ENCODE data around the gene GMDS.

GMDS gene

DNA sequence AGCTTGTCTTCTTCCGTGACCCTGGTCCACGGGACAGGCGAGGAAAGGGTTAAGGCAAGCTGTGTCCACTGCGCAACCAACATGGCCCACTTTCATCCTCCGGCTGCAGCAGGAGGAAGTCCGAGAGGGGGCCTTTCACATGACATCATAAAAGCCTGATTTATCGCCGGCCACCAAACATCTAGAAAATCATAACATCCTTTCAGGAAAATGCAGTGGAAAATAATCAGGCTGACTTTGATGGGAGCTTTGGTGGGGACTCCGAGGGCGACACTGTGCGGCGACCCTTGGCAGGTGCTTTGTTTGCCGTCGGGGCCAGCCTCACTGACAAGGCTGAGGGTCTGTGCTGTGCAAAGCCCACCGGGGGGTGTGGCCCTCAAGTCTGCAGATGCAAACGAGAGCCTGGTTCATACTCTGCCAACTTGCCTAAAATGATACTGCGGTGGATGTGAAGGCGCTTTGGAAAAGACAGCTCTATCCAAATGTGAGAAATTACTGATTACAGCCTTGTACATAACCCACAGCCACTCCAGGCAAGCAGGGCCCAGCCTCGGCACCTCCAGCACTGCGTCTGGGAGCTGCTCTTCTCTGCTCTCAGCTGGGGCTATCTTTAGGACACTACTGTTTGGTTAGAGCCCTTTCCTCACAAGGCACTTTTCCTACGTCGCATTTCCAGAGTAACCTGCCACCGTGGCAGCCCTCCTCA lies 609.9 kb downstream of the GMDS start:
- H2AFZ ChIP-seq (ENCODE audit: low read depth, low read length) = no peak overlapping the region
- DNase-seq = no peak
- no peak overlapping the region for H3K4ac ChIP-seq (ENCODE audit: low read depth in 1 of 2, low read length in 2 of 2)
- peaks cover 18% of the 10 kb centered on the region for H3K4me1 ChIP-seq (ENCODE audit: control insufficient read depth, insufficient read depth, low read depth, low read length)
- no peak overlapping the region for H4K91ac ChIP-seq (ENCODE audit: low read length)
- no peaks in the 10 kb centered on the region for H3K9me3 ChIP-seq (ENCODE audit: control insufficient read depth, low read length)
- no peak overlapping the region for H2BK15ac ChIP-seq (ENCODE audit: low read depth, poor library complexity, severe bottlenecking)
- no peak overlapping the region for H3K14ac ChIP-seq (ENCODE audit: low read length in 2 of 2)
- no peaks in the 10 kb centered on the region for H3K27me3 ChIP-seq (ENCODE audit: control insufficient read depth in 1 of 2, insufficient read depth in 1 of 2, low read length in 2 of 2)
- no peak overlapping the region for H2BK5ac ChIP-seq (ENCODE audit: low read depth, low read length, poor library complexity, severe bottlenecking)
- no peak overlapping the region for H2BK12ac ChIP-seq (ENCODE audit: low read length in 2 of 2)
- no peak overlapping the region for H3K18ac ChIP-seq (ENCODE audit: low read depth in 1 of 2, low read length in 2 of 2)
- H3K27ac ChIP-seq (ENCODE audit: low read length, poor library complexity, severe bottlenecking) = no peak overlapping the region
- no peak overlapping the region for H3K4me2 ChIP-seq (ENCODE audit: low read length, poor library complexity, severe bottlenecking)
- H4K8ac ChIP-seq (ENCODE audit: low read length) = no peak overlapping the region
- no peak overlapping the region for H3K23ac ChIP-seq (ENCODE audit: low read length in 2 of 2)
- 83% methylated on average over 20 of the region's 23 CpGs for WGBS
- H2BK120ac ChIP-seq (ENCODE audit: low read depth, low read length) = no peak overlapping the region
- no peaks in the 10 kb centered on the region for H3K79me1 ChIP-seq (replicated peaks; ENCODE audit: low read length, poor library complexity, severe bottlenecking)
- no peak overlapping the region for H3K4me3 ChIP-seq (ENCODE audit: insufficient read depth in 1 of 2, low read depth in 1 of 2, low read length in 2 of 2)
- H2AK5ac ChIP-seq (ENCODE audit: low read length, severe bottlenecking) = no peak overlapping the region
- H3K9ac ChIP-seq (ENCODE audit: low read length) = no peak overlapping the region
- peaks cover 0 to 9% of the 10 kb centered on the region in 2 experiments for H3K36me3 ChIP-seq (ENCODE audit: control insufficient read depth in 1 of 2, insufficient read depth in 2 of 2, low read depth in 1 of 2, low read length in 2 of 2)

GRCh38 chr6:1634081-1634480 lies 611.3 kb downstream of the GMDS start:
- no peak overlapping the region for H2BK12ac ChIP-seq (ENCODE audit: low read length in 2 of 2)

DNA sequence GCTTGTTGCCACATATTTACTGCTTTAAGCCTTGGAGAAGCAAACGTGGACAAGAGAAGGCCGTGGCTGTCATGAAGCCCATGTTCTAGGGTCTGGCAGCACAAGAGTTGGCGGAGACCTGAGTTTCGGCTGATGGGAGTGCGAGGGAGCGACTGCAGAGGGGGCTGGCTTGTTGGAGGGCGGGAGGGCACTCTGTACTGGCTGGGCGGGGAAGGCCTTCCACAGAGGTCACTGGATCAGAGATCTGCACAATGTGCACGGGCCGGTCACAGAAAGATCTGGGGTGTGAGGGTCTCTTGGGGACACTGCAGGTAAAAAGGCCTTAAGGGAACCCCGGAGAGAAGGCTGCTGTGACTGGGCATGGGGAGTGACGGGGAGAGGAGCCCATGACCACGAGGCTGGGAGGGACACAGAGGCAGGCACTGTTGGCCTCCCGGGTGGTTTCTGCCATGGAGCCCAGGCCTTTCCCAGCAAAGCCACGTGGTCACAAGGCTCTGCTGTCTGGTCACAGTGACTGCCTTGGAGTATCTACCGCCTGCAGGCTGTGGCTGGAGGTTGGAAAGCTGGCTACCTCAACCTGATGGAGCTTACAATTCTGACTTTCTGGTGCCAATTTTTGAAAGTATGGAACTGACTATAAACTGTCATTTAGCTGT lies 611.9 kb downstream of the GMDS start:
- no peak overlapping the region for H4K91ac ChIP-seq (ENCODE audit: low read length)
- H3K23ac ChIP-seq (ENCODE audit: low read length in 2 of 2) = no peak overlapping the region
- H4K8ac ChIP-seq (ENCODE audit: low read length) = no peak overlapping the region
- H3K79me1 ChIP-seq (replicated peaks; ENCODE audit: low read length, poor library complexity, severe bottlenecking) = no peaks in the 10 kb centered on the region
- no peak overlapping the region for H3K4ac ChIP-seq (ENCODE audit: low read depth in 1 of 2, low read length in 2 of 2)
- no peaks in the 10 kb centered on the region for H3K9me3 ChIP-seq (ENCODE audit: control insufficient read depth, low read length)
- H3K27ac ChIP-seq (ENCODE audit: low read length, poor library complexity, severe bottlenecking) = no peak overlapping the region
- no peak overlapping the region for H2BK5ac ChIP-seq (ENCODE audit: low read depth, low read length, poor library complexity, severe bottlenecking)
- no peak overlapping the region for H2BK15ac ChIP-seq (ENCODE audit: low read depth, poor library complexity, severe bottlenecking)
- no peak for DNase-seq
- no peak overlapping the region for H3K4me2 ChIP-seq (ENCODE audit: low read length, poor library complexity, severe bottlenecking)
- no peak overlapping the region for H2AFZ ChIP-seq (ENCODE audit: low read depth, low read length)
- peaks cover 0 to 3% of the 10 kb centered on the region in 2 experiments for H3K27me3 ChIP-seq (ENCODE audit: control insufficient read depth in 1 of 2, insufficient read depth in 1 of 2, low read length in 2 of 2)
- no peak overlapping the region for H2BK120ac ChIP-seq (ENCODE audit: low read depth, low read length)
- H3K36me3 ChIP-seq (ENCODE audit: control insufficient read depth in 1 of 2, insufficient read depth in 2 of 2, low read depth in 1 of 2, low read length in 2 of 2) = no peaks in the 10 kb centered on the region
- H3K9ac ChIP-seq (ENCODE audit: low read length) = no peak overlapping the region
- H2BK12ac ChIP-seq (ENCODE audit: low read length in 2 of 2) = no peak overlapping the region
- no peak overlapping the region for H3K14ac ChIP-seq (ENCODE audit: low read length in 2 of 2)
- H3K4me1 ChIP-seq (ENCODE audit: control insufficient read depth, insufficient read depth, low read depth, low read length) = peaks cover 21% of the 10 kb centered on the region
- H3K4me3 ChIP-seq (ENCODE audit: insufficient read depth in 1 of 2, low read depth in 1 of 2, low read length in 2 of 2) = no peak overlapping the region
- no peak overlapping the region for H2AK5ac ChIP-seq (ENCODE audit: low read length, severe bottlenecking)
- 84% methylated on average over 16 of the region's 16 CpGs for WGBS
- no peak overlapping the region for H3K18ac ChIP-seq (ENCODE audit: low read depth in 1 of 2, low read length in 2 of 2)

More at GRCh38 chr6:1634081-1634480, 611.3 kb downstream of the GMDS start:
- Histone ChIP-seq H2BK120ac (ENCODE audit: low read depth, low read length) (no peak overlapping the region), H3K27me3 (ENCODE audit: control insufficient read depth in 1 of 2, insufficient read depth in 1 of 2, low read length in 2 of 2) (no peaks in the 10 kb centered on the region), H3K23ac (ENCODE audit: low read length in 2 of 2) (no peak overlapping the region), H4K8ac (ENCODE audit: low read length) (no peak overlapping the region), H3K4me3 (ENCODE audit: insufficient read depth in 1 of 2, low read depth in 1 of 2, low read length in 2 of 2) (no peak overlapping the region), H3K4me2 (ENCODE audit: low read length, poor library complexity, severe bottlenecking) (no peak overlapping the region), H3K9ac (ENCODE audit: low read length) (no peak overlapping the region), H3K79me1 (replicated peaks; ENCODE audit: low read length, poor library complexity, severe bottlenecking) (no peaks in the 10 kb centered on the region), H4K91ac (ENCODE audit: low read length) (peak overlapping the region; percentile 16), H3K4ac (ENCODE audit: low read depth in 1 of 2, low read length in 2 of 2) (no peak overlapping the region), H3K36me3 (ENCODE audit: control insufficient read depth in 1 of 2, insufficient read depth in 2 of 2, low read depth in 1 of 2, low read length in 2 of 2) (peaks cover 0 to 3% of the 10 kb centered on the region in 2 experiments), H3K14ac (ENCODE audit: low read length in 2 of 2) (no peak overlapping the region), H2BK15ac (ENCODE audit: low read depth, poor library complexity, severe bottlenecking) (no peak overlapping the region), H3K9me3 (ENCODE audit: control insufficient read depth, low read length) (no peaks in the 10 kb centered on the region), H2BK5ac (ENCODE audit: low read depth, low read length, poor library complexity, severe bottlenecking) (no peak overlapping the region), H2AFZ (ENCODE audit: low read depth, low read length) (no peak overlapping the region), H3K18ac (ENCODE audit: low read depth in 1 of 2, low read length in 2 of 2) (no peak overlapping the region), H3K27ac (ENCODE audit: low read length, poor library complexity, severe bottlenecking) (no peak overlapping the region), H3K4me1 (ENCODE audit: control insufficient read depth, insufficient read depth, low read depth, low read length) (peaks cover 21% of the 10 kb centered on the region), H2AK5ac (ENCODE audit: low read length, severe bottlenecking) (no peak overlapping the region)
- no peak for DNase-seq
- WGBS = 93% methylated on average over 4 of the region's 4 CpGs

DNA sequence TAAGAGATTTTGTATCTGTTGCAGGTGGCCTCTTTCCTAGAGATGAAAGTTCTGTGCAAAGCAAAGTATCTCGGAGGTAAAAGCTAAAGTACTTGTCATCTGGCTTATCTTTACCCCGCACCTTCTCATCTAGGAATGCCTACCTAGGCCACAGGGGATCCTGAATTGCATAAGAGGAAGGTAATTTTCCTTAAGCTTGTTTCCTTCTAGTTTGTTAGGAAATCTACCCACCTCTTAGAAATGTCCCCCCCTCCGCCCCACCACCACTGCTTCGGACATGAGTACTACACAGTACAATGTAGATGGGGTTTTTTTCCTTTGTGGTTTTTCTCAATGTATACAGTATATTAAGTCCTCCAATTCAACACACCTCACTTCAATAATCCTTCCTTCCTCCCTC lies 614.2 kb downstream of the GMDS start:
- DNase-seq = no peak
- Histone ChIP-seq H2BK120ac (ENCODE audit: low read depth, low read length) (no peak overlapping the region), H4K91ac (ENCODE audit: low read length) (no peak overlapping the region), H3K27me3 (ENCODE audit: control insufficient read depth in 1 of 2, insufficient read depth in 1 of 2, low read length in 2 of 2) (peaks cover 14 to 26% of the 10 kb centered on the region in 2 experiments), H3K9ac (ENCODE audit: low read length) (no peak overlapping the region), H3K18ac (ENCODE audit: low read depth in 1 of 2, low read length in 2 of 2) (no peak overlapping the region), H2AFZ (ENCODE audit: low read depth, low read length) (no peak overlapping the region), H2BK12ac (ENCODE audit: low read length in 2 of 2) (no peak overlapping the region), H3K14ac (ENCODE audit: low read length in 2 of 2) (no peak overlapping the region), H3K36me3 (ENCODE audit: control insufficient read depth in 1 of 2, insufficient read depth in 2 of 2, low read depth in 1 of 2, low read length in 2 of 2) (no peaks in the 10 kb centered on the region), H3K9me3 (ENCODE audit: control insufficient read depth, low read length) (no peaks in the 10 kb centered on the region), H3K4ac (ENCODE audit: low read depth in 1 of 2, low read length in 2 of 2) (no peak overlapping the region), H3K4me1 (ENCODE audit: control insufficient read depth, insufficient read depth, low read depth, low read length) (peaks cover 8% of the 10 kb centered on the region), H3K4me2 (ENCODE audit: low read length, poor library complexity, severe bottlenecking) (no peak overlapping the region), H2BK5ac (ENCODE audit: low read depth, low read length, poor library complexity, severe bottlenecking) (no peak overlapping the region), H3K23ac (ENCODE audit: low read length in 2 of 2) (no peak overlapping the region), H3K79me1 (replicated peaks; ENCODE audit: low read length, poor library complexity, severe bottlenecking) (no peaks in the 10 kb centered on the region), H3K4me3 (ENCODE audit: insufficient read depth in 1 of 2, low read depth in 1 of 2, low read length in 2 of 2) (no peak overlapping the region), H3K27ac (ENCODE audit: low read length, poor library complexity, severe bottlenecking) (no peak overlapping the region), H2BK15ac (ENCODE audit: low read depth, poor library complexity, severe bottlenecking) (no peak overlapping the region), H2AK5ac (ENCODE audit: low read length, severe bottlenecking) (no peak overlapping the region), H4K8ac (ENCODE audit: low read length) (no peak overlapping the region)
- WGBS = no CpG with 5 or more reads among the region's 4 CpGs

All from mesenchymal stem cell (in vitro differentiated cells and primary cell).